Stimulated activated CD4-positive, alpha-beta T cell treated with anti-CD3 and anti-CD28 coated beads, Interleukin-15, amount 100 ng/mL, for 24 hours (primary cell): ENCODE data around the gene OLFM4.
"Not testable (repeated sequence)": the region's sequence is repeated elsewhere in the genome, so short reads cannot be mapped to it uniquely, and the experiment has no call there.

Source experiments
- DNase-seq: peaks from one replicate; pipeline ENCODE4 v3.0.0-alpha.2; 2020

OLFM4 gene

GRCh38 chr13:53028637-53029203 is at the start of gene OLFM4:
Gene OLFM4 (plus strand): TSS chr13:53028813. CDS start chr13:53028837, 24 bp downstream.
- no peak for DNase-seq

GRCh38 chr13:52978989-52979388 is 49.6 kb upstream of the OLFM4 start:
- no peak for DNase-seq

GRCh38 chr13:52980695-52981094 is 47.9 kb upstream of the OLFM4 start:
- no peak for DNase-seq

GRCh38 chr13:52983836-52984235 is 44.8 kb upstream of the OLFM4 start:
- DNase-seq = no peak

GRCh38 chr13:52984881-52985363 is 43.7 kb upstream of the OLFM4 start:
- DNase-seq = no peak

- DNase-seq = no peak
These were observed 37.1 kb upstream of the OLFM4 start for GRCh38 chr13:52991344-52992020.

GRCh38 chr13:52992110-52992509 is 36.5 kb upstream of the OLFM4 start:
- no peak for DNase-seq

- no peak for DNase-seq
These were observed 34.6 kb upstream of the OLFM4 start for GRCh38 chr13:52994051-52994450.

GRCh38 chr13:52994865-52995264 is 33.7 kb upstream of the OLFM4 start:
- no peak for DNase-seq

GRCh38 chr13:52995946-52996345 is 32.7 kb upstream of the OLFM4 start:
- no peak for DNase-seq

- DNase-seq = no peak
These were observed 30.4 kb upstream of the OLFM4 start for GRCh38 chr13:52997951-52998876.

GRCh38 chr13:52999093-52999696 is 29.4 kb upstream of the OLFM4 start:
- no peak for DNase-seq

- no peak for DNase-seq
These were observed 27.0 kb upstream of the OLFM4 start for GRCh38 chr13:53001444-53002225.

GRCh38 chr13:53004573-53004972 is 24.0 kb upstream of the OLFM4 start:
- no peak for DNase-seq

- no peak for DNase-seq
These were observed 23.0 kb upstream of the OLFM4 start for GRCh38 chr13:53005626-53006025.

- DNase-seq = no peak
These were observed 20.7 kb upstream of the OLFM4 start for GRCh38 chr13:53007872-53008271.

- no peak for DNase-seq
These were observed 18.1 kb upstream of the OLFM4 start for GRCh38 chr13:53010374-53011105.

GRCh38 chr13:53012707-53013106 is 15.9 kb upstream of the OLFM4 start:
- no peak for DNase-seq

GRCh38 chr13:53013113-53013512 is 15.5 kb upstream of the OLFM4 start:
- DNase-seq = no peak

- not testable (repeated sequence) for DNase-seq
These were observed 14.6 kb upstream of the OLFM4 start for GRCh38 chr13:53014018-53014417.
